H1 (cell line): ENCODE data around the gene HMHB1. TPM values are rescaled to one million over a fixed set of nuclear protein-coding genes. Genes with fewer than 3 reads are reported as not detected.
A peak's percentile ranks its signal among the peaks of the same experiment; 100 is the strongest.

Source experiments
- CTCF ChIA-PET: fragments of 300-600 bp; sonication (Branson Sonifier 250); formaldehyde crosslinking; loops from one replicate; lab custom pipeline; 2021; ENCODE audit not compliant: partially characterized antibody; lab: Charles Lee
- POLR2A ChIA-PET: fragments of 300-600 bp; sonication (Branson Sonifier 250); formaldehyde crosslinking; loops from one replicate; lab custom pipeline; 2021; ENCODE audit warnings: inconsistent platforms; ENCODE audit not compliant: partially characterized antibody; lab: Charles Lee
- DNase-seq, 2 experiments: peaks; one replicate each; pipeline versions ENCODE4 v3.0.0 to v3.0.0-alpha.2; 2010 to 2022; ENCODE audit warnings: low spot score in 2 of 2, low read depth in 1 of 2, mixed read lengths in 1 of 2
- FAIRE-seq: peaks from 2 replicates; lab custom pipeline; 2011; peaks lifted over from hg19 to GRCh38; lab: Jason Lieb, UNC
- H2AFZ ChIP-seq: 2 replicates; pipeline ENCODE4 v1.8.1; 2012; ENCODE audit warnings: low read length, inconsistent platforms
- H2AK5ac ChIP-seq: 2 replicates; pipeline ENCODE4 v1.6.1; 2013; ENCODE audit warnings: low read depth, low read length
- H2BK120ac ChIP-seq: replicated peaks from 2 replicates; pipeline ENCODE3; 2013; ENCODE audit warnings: low read depth, low read length, inconsistent platforms
- H2BK12ac ChIP-seq: 2 replicates; pipeline ENCODE4 v1.6.1; 2013; ENCODE audit warnings: low read depth, low read length
- H2BK15ac ChIP-seq: 2 replicates; pipeline ENCODE4 v1.6.1; 2013; ENCODE audit warnings: low read length
- H2BK20ac ChIP-seq: 2 replicates; pipeline ENCODE4 v1.6.1; 2013; ENCODE audit warnings: low read length
- H2BK5ac ChIP-seq: 2 replicates; pipeline ENCODE4 v1.6.1; 2013; ENCODE audit warnings: low read depth, low read length
- H3K14ac ChIP-seq: 2 replicates; pipeline ENCODE4 v1.6.1; 2013; ENCODE audit warnings: inconsistent platforms; ENCODE audit not compliant: insufficient read length
- H3K18ac ChIP-seq: 2 replicates; pipeline ENCODE4 v1.6.1; 2013; ENCODE audit warnings: low read length; ENCODE audit errors: extremely low read depth
- H3K23ac ChIP-seq: 2 replicates; pipeline ENCODE4 v1.6.1; 2013; ENCODE audit warnings: inconsistent platforms; ENCODE audit not compliant: insufficient read length
- H3K23me2 ChIP-seq: 2 replicates; pipeline ENCODE4 v1.6.1; 2013; ENCODE audit warnings: low read depth, low read length
- H3K27ac ChIP-seq: 2 replicates; pipeline ENCODE4 v1.6.1; 2011; ENCODE audit warnings: low read depth, low read length, inconsistent platforms
- H3K27me3 ChIP-seq, 4 experiments: replicated peaks in 1 of 4; 1 replicate in 1 of 4; 2 replicates in 3 of 4; pipeline versions ENCODE4 v1.6.1 to v1.8.1; 2011 to 2013; ENCODE audit warnings: low read length in 3 of 4, mild to moderate bottlenecking in 3 of 4, inconsistent platforms in 2 of 4, mixed read lengths in 2 of 4, moderate library complexity in 1 of 4; ENCODE audit not compliant: control insufficient read depth in 3 of 4, insufficient read depth in 3 of 4; ENCODE audit errors: extremely low read depth in 1 of 4
- H3K36me3 ChIP-seq, 4 experiments: 2 replicates each; pipeline versions ENCODE4 v1.6.1 to v1.8.1; 2011 to 2013; ENCODE audit warnings: mild to moderate bottlenecking in 4 of 4, low read length in 3 of 4, moderate library complexity in 2 of 4, control low read depth in 1 of 4, inconsistent platforms in 1 of 4; ENCODE audit not compliant: insufficient read depth in 4 of 4, control insufficient read depth in 2 of 4
- H3K4ac ChIP-seq: replicated peaks from 2 replicates; pipeline ENCODE3; 2013; ENCODE audit warnings: low read length, low read depth, mixed read lengths, inconsistent platforms; ENCODE audit not compliant: insufficient read length
- H3K4me1 ChIP-seq, 4 experiments: replicated peaks in 1 of 4; 1 replicate in 1 of 4; 2 replicates in 3 of 4; pipeline versions ENCODE4 v1.6.1 to v1.8.1; 2011 to 2013; ENCODE audit warnings: low read length in 3 of 4, inconsistent platforms in 2 of 4, mixed read lengths in 1 of 4; ENCODE audit not compliant: insufficient read depth in 4 of 4, control insufficient read depth in 3 of 4
- H3K4me2 ChIP-seq, 2 experiments: 2 replicates each; pipeline versions ENCODE4 v1.6.1 to v1.8.1; 2011 to 2013; ENCODE audit warnings: low read depth in 2 of 2, low read length in 2 of 2, control low read depth in 1 of 2, inconsistent platforms in 1 of 2, mild to moderate bottlenecking in 1 of 2; ENCODE audit not compliant: insufficient read depth in 1 of 2
- H3K4me3 ChIP-seq, 4 experiments: fragments of 200-600, 300-600 bp in 1 of 4; sonication (generic), shearing (Covaris generic), sonication (Bioruptor Twin) in 1 of 4; 2 replicates each; pipeline versions ENCODE4 v1.5.1 to v1.8.1; 2011 to 2016; ENCODE audit warnings: low read length in 4 of 4, low read depth in 3 of 4, control low read depth in 2 of 4, inconsistent platforms in 2 of 4, mild to moderate bottlenecking in 2 of 4, mixed read lengths in 1 of 4, moderate library complexity in 1 of 4; ENCODE audit not compliant: insufficient read depth in 2 of 4; ENCODE audit errors: extremely low read depth in 1 of 4
- H3K56ac ChIP-seq: replicated peaks from 2 replicates; pipeline ENCODE3; 2013; ENCODE audit warnings: low read depth, mild to moderate bottlenecking, mixed read lengths, low read length, inconsistent platforms; ENCODE audit not compliant: insufficient read length
- H3K79me1 ChIP-seq: 2 replicates; pipeline ENCODE4 v1.6.1; 2013; ENCODE audit warnings: low read depth, low read length, control low read depth
- H3K79me2 ChIP-seq, 2 experiments: 2 replicates each; pipeline versions ENCODE4 v1.6.1 to v1.8.1; 2012 to 2013; ENCODE audit warnings: low read length in 2 of 2, mild to moderate bottlenecking in 2 of 2, inconsistent platforms in 1 of 2; ENCODE audit not compliant: insufficient read depth in 2 of 2, control insufficient read depth in 1 of 2
- H3K9ac ChIP-seq, 4 experiments: replicated peaks in 1 of 4; 1 replicate in 1 of 4; 2 replicates in 3 of 4; pipeline versions ENCODE4 v1.6.1 to v1.8.1; 2011 to 2013; ENCODE audit warnings: low read depth in 3 of 4, low read length in 3 of 4, control low read depth in 2 of 4, mild to moderate bottlenecking in 2 of 4, moderate library complexity in 2 of 4, inconsistent platforms in 1 of 4; ENCODE audit errors: extremely low read depth in 1 of 4
- H3K9me3 ChIP-seq, 2 experiments: 2 replicates each; pipeline versions ENCODE4 v1.6.1 to v1.8.1; 2012 to 2013; ENCODE audit warnings: mild to moderate bottlenecking in 2 of 2, moderate library complexity in 2 of 2, control low read depth in 1 of 2, inconsistent platforms in 1 of 2, low read depth in 1 of 2, low read length in 1 of 2, mixed read lengths in 1 of 2; ENCODE audit not compliant: insufficient read depth in 2 of 2
- H4K20me1 ChIP-seq, 2 experiments: replicated peaks in 1 of 2; 2 replicates each; pipeline versions ENCODE3 to v1.8.1; 2011 to 2013; ENCODE audit warnings: inconsistent platforms in 2 of 2, low read length in 2 of 2, mild to moderate bottlenecking in 1 of 2; ENCODE audit not compliant: insufficient read depth in 2 of 2, control insufficient read depth in 1 of 2
- H4K5ac ChIP-seq: 2 replicates; pipeline ENCODE4 v1.6.1; 2013; ENCODE audit warnings: low read length, low read depth, mixed read lengths, inconsistent platforms; ENCODE audit not compliant: insufficient read length
- H4K8ac ChIP-seq: 2 replicates; pipeline ENCODE4 v1.8.0; 2013; ENCODE audit warnings: mild to moderate bottlenecking, moderate library complexity, low read length, inconsistent platforms; ENCODE audit not compliant: insufficient read depth; ENCODE audit errors: extremely low read depth
- H4K91ac ChIP-seq: replicated peaks from 2 replicates; pipeline ENCODE3; 2013; ENCODE audit warnings: low read length, mixed read lengths, inconsistent platforms; ENCODE audit not compliant: insufficient read length
- ASH2L ChIP-seq: fragments of 200-600, 300-600 bp; sonication (generic); IDR thresholded peaks from one replicate; pipeline ENCODE4 v1.7.1; 2017; ENCODE audit warnings: low read length
- CBX8 ChIP-seq: fragments of 300-800, 300-1000 bp; sonication (generic); IDR thresholded peaks from 2 replicates; pipeline ENCODE4 v1.7.1; 2016; ENCODE audit warnings: low read depth, low read length, borderline replicate concordance
- CTCF ChIP-seq, 3 experiments: IDR thresholded peaks; 1 replicate in 2 of 3; 2 replicates in 1 of 3; pipeline versions ENCODE4 v1.5.1 to v1.6.1; 2011; ENCODE audit warnings: low read length in 3 of 3, mild to moderate bottlenecking in 3 of 3, inconsistent platforms in 2 of 3, low read depth in 1 of 3, moderate library complexity in 1 of 3; ENCODE audit not compliant: insufficient read depth in 1 of 3; ENCODE audit errors: control extremely low read depth in 1 of 3
- JUND ChIP-seq: IDR thresholded peaks from 2 replicates; pipeline ENCODE4 v1.6.1; 2011; ENCODE audit warnings: mild to moderate bottlenecking, improper control_type of control experiment, low read length
- NANOG ChIP-seq: IDR thresholded peaks from 2 replicates; pipeline ENCODE4 v1.6.1; 2011; ENCODE audit warnings: low read length, low read depth, mild to moderate bottlenecking, inconsistent platforms; ENCODE audit not compliant: insufficient read depth, poor library complexity, severe bottlenecking
- RAD21 ChIP-seq, 2 experiments: IDR thresholded peaks in 1 of 2; conservative IDR thresholded peaks in 1 of 2; 2 replicates each; pipeline ENCODE4 v1.6.1; 2011; ENCODE audit warnings: low read depth in 2 of 2, low read length in 2 of 2, improper control_type of control experiment in 1 of 2, inconsistent platforms in 1 of 2, mild to moderate bottlenecking in 1 of 2, moderate library complexity in 1 of 2
- SP4 ChIP-seq: IDR thresholded peaks from 2 replicates; pipeline ENCODE4 v1.6.1; 2012; ENCODE audit warnings: low read length, inconsistent platforms
- TAF1 ChIP-seq: IDR thresholded peaks from 2 replicates; pipeline ENCODE4 v1.6.1; 2011; ENCODE audit warnings: mild to moderate bottlenecking, low read depth, low read length
- WGBS, 2 experiments: shearing (Covaris generic) in 1 of 2; methylation state at CpG; one replicate each; pipeline versions ENCODE4 v1.1.6 to v1.1.7; 2013 to 2015; ENCODE audit warnings: low lambda C conversion rate in 2 of 2, mixed read lengths in 2 of 2, inconsistent platforms in 1 of 2, low coverage in 1 of 2, missing lambda C conversion rate in 1 of 2; ENCODE audit not compliant: insufficient replicate concordance in 2 of 2, insufficient coverage in 1 of 2, insufficient read length in 1 of 2; ENCODE audit errors: extremely low coverage in 1 of 2, missing lambda C conversion rate in 1 of 2; 5-methylcytosine and 5-hydroxymethylcytosine counted together
- polyA plus RNA-seq, 7 experiments: library from polyadenylated mRNA; depleted of rRNA in 3 of 7; stranded (reverse) in 5 of 7; unstranded in 2 of 7; fragments of >200 nt in 5 of 7; fragments of 200-250 nt in 2 of 7; gene quantifications; 1 replicate in 5 of 7; 2 replicates in 1 of 7; 4 replicates in 1 of 7; pipeline versions ENCODE4 v1.2.1 to v1.2.3, GENCODE V29; 2011 to 2013; ENCODE audit warnings: missing spikeins in 2 of 7, mixed read lengths in 2 of 7
- total RNA-seq: library from RNA; stranded (reverse); fragmentation: NEBNext Ultra II Directional; extraction: Animal tissue kit (Norgen Biotek cat#: 25700); gene quantifications from 2 replicates; pipeline ENCODE4 v1.2.1, GENCODE V29; 2021

HMHB1 gene
- total and polyA plus RNA-seq, 2 of the 8 experiments (the other 6 are each of a cell fraction or from before 2014, with no cell fraction given) = not detected

GRCh38 chr5:143824851-143825720 is 13.1 kb downstream of the HMHB1 start:
- Histone ChIP-seq H3K79me2 (no peaks in the 10 kb centered on the region), H3K4me1 (no peaks in the 10 kb centered on the region), H3K27me3 (no peaks in the 10 kb centered on the region), H4K91ac (no peak overlapping the region), H4K5ac (no peak overlapping the region), H3K23ac (no peak overlapping the region), H4K8ac (no peak overlapping the region), H3K4me2 (no peak overlapping the region), H2BK20ac (no peak overlapping the region), H2BK120ac (no peak overlapping the region), H3K79me1 (no peaks in the 10 kb centered on the region), H4K20me1 (no peaks in the 10 kb centered on the region), H3K4ac (no peak overlapping the region), H2BK12ac (no peak overlapping the region), H3K27ac (no peak overlapping the region), H2AFZ (peak overlapping the region; percentile 78; the same call in 1 of the 2 replicates), H3K36me3 (no peaks in the 10 kb centered on the region), H3K14ac (no peak overlapping the region), H3K9ac (no peak overlapping the region), H2AK5ac (no peak overlapping the region), H3K4me3 (no peak overlapping the region), H2BK15ac (no peak overlapping the region), H3K23me2 (no peaks in the 10 kb centered on the region), H3K18ac (no peak overlapping the region), H2BK5ac (no peak overlapping the region), H3K56ac (no peak overlapping the region), H3K9me3 (no peaks in the 10 kb centered on the region)
- DNase-seq (peak; percentile 80 to 95), FAIRE-seq (peak; percentile 78)
- CTCF ChIA-PET = interaction anchor here (0.6 to 3.1 kb wide), 51 partner anchors 9 to 928 kb away, joined by 3 to 11 read pairs (median 3); partner anchors contain the start of gene NR3C1
- 62% methylated on average over 8 of the region's 8 CpGs; no CpG with 5 or more reads in 1 of the 2 experiments for WGBS, 2 experiments
- POLR2A ChIA-PET = interaction anchor here (1.0 kb wide), 1 partner anchor 48 kb away, joined by 3 read pairs; no protein-coding TSS in a partner anchor
- TF ChIP-seq JUND (peak; percentile 90), NANOG (peak; percentile 41), TAF1 (no peak), RAD21 (IDR thresholded peaks at IDR 0.05 in 1 of 2, conservative IDR thresholded peaks at IDR 0.05 in 1 of 2; ENCODE audit: low read depth in 2 of 2, low read length in 2 of 2) (peak; percentile 98 to 99), CBX8 (no peak), CTCF (IDR thresholded peaks at IDR 0.05; ENCODE audit: control extremely low read depth in 1 of 3, insufficient read depth in 1 of 3, low read depth in 1 of 3, low read length in 3 of 3) (peak; percentile 81 to 94 (median 87)), ASH2L (no peak), SP4 (no peak)
